Measurements from ENCODE around the gene KDSR. TPM values are rescaled to one million over a fixed set of nuclear protein-coding genes. Genes with fewer than 3 reads are reported as not detected.

The KDSR gene, protein sequence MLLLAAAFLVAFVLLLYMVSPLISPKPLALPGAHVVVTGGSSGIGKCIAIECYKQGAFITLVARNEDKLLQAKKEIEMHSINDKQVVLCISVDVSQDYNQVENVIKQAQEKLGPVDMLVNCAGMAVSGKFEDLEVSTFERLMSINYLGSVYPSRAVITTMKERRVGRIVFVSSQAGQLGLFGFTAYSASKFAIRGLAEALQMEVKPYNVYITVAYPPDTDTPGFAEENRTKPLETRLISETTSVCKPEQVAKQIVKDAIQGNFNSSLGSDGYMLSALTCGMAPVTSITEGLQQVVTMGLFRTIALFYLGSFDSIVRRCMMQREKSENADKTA
- 10 to 100 TPM; 11.3 to 34.1 TPM for total RNA-seq
- 10 to 100 TPM; 28.7 to 37.2 TPM for polyA plus RNA-seq

- WGBS = under 1% methylated on average over 90 of the region's 90 CpGs
- peaks cover 0 to 2% (median 0%) of the 10 kb centered on the region in 4 donors for H3K9me3 ChIP-seq (ENCODE audit: control insufficient read depth in 4 of 4, low read length in 3 of 4)
- H3K4me3 ChIP-seq (ENCODE audit: low read depth in 1 of 3, low read length in 3 of 3) = peak within 1 kb of the TSS; percentile 82 to 96 (median 84)
- peak; percentile 84 for DNase-seq (ENCODE audit: low spot score)
- H3K36me3 ChIP-seq (ENCODE audit: control insufficient read depth in 4 of 4, insufficient read depth in 3 of 4, low read depth in 1 of 4, low read length in 3 of 4) = peaks cover 0 to 4% (median 0%) of the 10 kb centered on the region in 4 donors
- peaks cover 2 to 16% (median 4%) of the 10 kb centered on the region in 4 donors for H3K4me1 ChIP-seq (ENCODE audit: control insufficient read depth in 4 of 4, insufficient read depth in 4 of 4, low read length in 3 of 4)
- TF ChIP-seq YY1 (IDR thresholded peaks at IDR 0.05) (peak; percentile 95), HNF4G (IDR thresholded peaks at IDR 0.05) (peak; percentile 42), NR2F2 (IDR thresholded peaks at IDR 0.05) (peak; percentile 86), GABPA (IDR thresholded peaks at IDR 0.05 in 1 of 2, conservative IDR thresholded peaks at IDR 0.05 in 1 of 2) (peak in 1 of 2 donors; percentile 74), RAD21 (IDR thresholded peaks at IDR 0.05) (peak; percentile 30 to 41), ZBTB33 (IDR thresholded peaks at IDR 0.05) (peak; percentile 70), MAX (IDR thresholded peaks at IDR 0.05) (peak; percentile 82), RXRA (IDR thresholded peaks at IDR 0.05) (peak; percentile 76 to 82), EGR1 (IDR thresholded peaks at IDR 0.05; ENCODE audit: low read depth in 2 of 2) (peak in 1 of 2 donors; percentile 77), SP1 (IDR thresholded peaks at IDR 0.05) (peak; percentile 91), TAF1 (conservative IDR thresholded peaks at IDR 0.05) (peak; percentile 86), HNF4A (conservative IDR thresholded peaks at IDR 0.05) (peak; percentile 72 to 77), FOXA1 (IDR thresholded peaks at IDR 0.05) (no peak), JUND (IDR thresholded peaks at IDR 0.05) (peak; percentile 65 to 66), CTCF (IDR thresholded peaks at IDR 0.05; ENCODE audit: low read depth, low read length, missing input control) (no peak), FOXA2 (IDR thresholded peaks at IDR 0.05) (no peak), REST (IDR thresholded peaks at IDR 0.05) (peak; percentile 82)
- TF ChIP-seq, protein P1, sequence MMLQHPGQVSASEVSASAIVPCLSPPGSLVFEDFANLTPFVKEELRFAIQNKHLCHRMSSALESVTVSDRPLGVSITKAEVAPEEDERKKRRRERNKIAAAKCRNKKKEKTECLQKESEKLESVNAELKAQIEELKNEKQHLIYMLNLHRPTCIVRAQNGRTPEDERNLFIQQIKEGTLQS (IDR thresholded peaks at IDR 0.05) = no peak
- no peaks in the 10 kb centered on the region for H3K27me3 ChIP-seq (ENCODE audit: control insufficient read depth in 4 of 4, insufficient read depth in 4 of 4, low read length in 3 of 4)
- H3K27ac ChIP-seq (ENCODE audit: low read depth in 1 of 2, low read length in 2 of 2) = peak within 1 kb of the TSS; percentile 97 to 99
- peak within 1 kb of the TSS; percentile 91 to 97 for H3K9ac ChIP-seq (ENCODE audit: low read depth in 1 of 2, low read length in 2 of 2)
Measured at GRCh38 chr18:63367053-63367953, at the start of gene KDSR. TSS of gene KDSR (minus strand) at chr18:63367206. CDS start at chr18:63367118, 88 bp downstream.

Measured in liver (tissue), 9 donors.